Heart left ventricle (tissue), 16 donors: ENCODE results near the gene NEDD9. TPM values are rescaled to one million over a fixed set of nuclear protein-coding genes. Genes with fewer than 3 reads are reported as not detected.

Experiments
- ATAC-seq, 4 donors: fragments of 200-7000 bp; cut with Tn5 transposase; one replicate each; pipeline ENCODE4 v1.9.1; 2020 to 2022; ENCODE audit warnings: moderate library complexity in 4 of 4, mild to moderate bottlenecking in 3 of 4, moderate number of reproducible peaks in 1 of 4
- DNase-seq, 5 donors: peaks; one replicate each; pipeline ENCODE4 v3.0.0-alpha.2; 2020
- H3K27ac ChIP-seq, 12 donors: fragments of 200-600 bp; sonication (generic) in 4 of 12; one replicate each; pipeline versions ENCODE4 v1.5.0 to v1.8.0; 2016 to 2022; ENCODE audit warnings: mild to moderate bottlenecking in 2 of 12
- H3K27me3 ChIP-seq, 9 donors: fragments of 200-600 bp; sonication (generic) in 2 of 9; one replicate each; pipeline versions ENCODE4 v1.5.1 to v1.8.0; 2016 to 2022; ENCODE audit warnings: mild to moderate bottlenecking in 3 of 9
- H3K36me3 ChIP-seq, 9 donors: fragments of 200-600 bp; sonication (generic) in 2 of 9; one replicate each; pipeline versions ENCODE4 v1.5.0 to v1.8.0; 2018 to 2022; ENCODE audit warnings: mild to moderate bottlenecking in 2 of 9
- H3K4me1 ChIP-seq, 12 donors: fragments of 200-600 bp; sonication (generic) in 4 of 12; one replicate each; pipeline versions ENCODE4 v1.5.0 to v1.8.0; 2016 to 2022; ENCODE audit warnings: mild to moderate bottlenecking in 3 of 12
- H3K4me3 ChIP-seq, 12 donors: fragments of 200-600 bp; sonication (generic) in 4 of 12; one replicate each; pipeline versions ENCODE4 v1.5.0 to v1.8.0; 2017 to 2022; ENCODE audit warnings: mild to moderate bottlenecking in 9 of 12, moderate library complexity in 4 of 12
- H3K9me3 ChIP-seq, 12 donors: fragments of 200-600 bp; sonication (generic) in 4 of 12; one replicate each; pipeline versions ENCODE4 v1.5.0 to v1.8.0; 2016 to 2022; ENCODE audit warnings: mild to moderate bottlenecking in 1 of 12
- POLR2A ChIP-seq, 2 donors: fragments of 450-650 bp; IDR thresholded peaks; one replicate each; pipeline ENCODE4 v1.6.1; 2017; ENCODE audit warnings: antibody characterized with exemption in 2 of 2, mild to moderate bottlenecking in 2 of 2, moderate library complexity in 2 of 2
- WGBS, 4 donors: extraction: QIAGEN DNeasy Blood & Tissue Kit in 2 of 4; methylation state at CpG; one replicate each; pipeline versions ENCODE4 v1.1.5 to v1.1.7; 2013 to 2018; 5-methylcytosine and 5-hydroxymethylcytosine counted together
- intact Hi-C, 10 donors: fragments of 100-400 bp; cut with DNase I; formaldehyde crosslinking; loops; one replicate each; pipeline versions ENCODE4 v1.11.1 to v1.14.2; 2022
- polyA plus RNA-seq, 2 donors: library from polyadenylated mRNA; stranded (reverse); fragments of 200-250 nt; gene quantifications; one replicate each; pipeline ENCODE4 v1.2.3, GENCODE V29; 2013
- total RNA-seq, 9 donors: library from RNA; depleted of rRNA in 2 of 9; stranded (reverse); fragments of >200 nt in 2 of 9; fragmentation: NEBNext Ultra II Directional in 3 of 9; extraction: Animal tissue kit (Norgen Biotek cat#: 25700) in 3 of 9; gene quantifications; one replicate each; pipeline versions ENCODE4 v1.1.0 to v1.2.4, GENCODE V29; 2016 to 2023
- TF ChIP-seq, protein P1 (sequence below), 12 donors: fragments of 200-600 bp; sonication (generic) in 4 of 12; IDR thresholded peaks; one replicate each; pipeline versions ENCODE4 v1.5.0 to v1.8.0; 2018 to 2022; ENCODE audit warnings: antibody characterized with exemption in 12 of 12, mild to moderate bottlenecking in 5 of 12
- donor health status: ischemic (EF 13 %, LVEDD 7.1; RV severe dilation, severe dysfunction).
- donor health status: healthy with polysubstance abuse.
- donor health status: DM: no; HTN: yes; CAD: no.
- donor health status: DM: no; HTN: no; CAD: no.
- donor health status: ischemic (EF 25% LVEDD 6.9; RV normal size, moderate dysfunction).
- donor health status: ischemic (EF 25% LVEDD 5.7; RV mildly dilated, moderate dysfunction).
- donor health status: healthy.
- donor health status: DM: yes; HTN: yes; CAD: no.
- donor health status: ischemic (EF 35%, LVEDD 5.7; RV mildly dilated, moderate dysfunction).
- donor health status: nonischemic (EF 11% LVEDD 7.7; RV severe dilation, severe dysfunction).
- donor health status: DM: yes; HTN: yes; CAD: no.
- donor health status: PGD.
- donor health status: ischemic (EF 29% LVEDD 5.4; RV normal size, mild dysfunction).
- donor health status: nonischemic (EF 23%, LVEDD 6.1; RV moderate dilation, normal function).

The NEDD9 gene
- total and polyA plus RNA-seq, 11 donors = 10.2 to 55.7 (median 20.9) TPM

DNA sequence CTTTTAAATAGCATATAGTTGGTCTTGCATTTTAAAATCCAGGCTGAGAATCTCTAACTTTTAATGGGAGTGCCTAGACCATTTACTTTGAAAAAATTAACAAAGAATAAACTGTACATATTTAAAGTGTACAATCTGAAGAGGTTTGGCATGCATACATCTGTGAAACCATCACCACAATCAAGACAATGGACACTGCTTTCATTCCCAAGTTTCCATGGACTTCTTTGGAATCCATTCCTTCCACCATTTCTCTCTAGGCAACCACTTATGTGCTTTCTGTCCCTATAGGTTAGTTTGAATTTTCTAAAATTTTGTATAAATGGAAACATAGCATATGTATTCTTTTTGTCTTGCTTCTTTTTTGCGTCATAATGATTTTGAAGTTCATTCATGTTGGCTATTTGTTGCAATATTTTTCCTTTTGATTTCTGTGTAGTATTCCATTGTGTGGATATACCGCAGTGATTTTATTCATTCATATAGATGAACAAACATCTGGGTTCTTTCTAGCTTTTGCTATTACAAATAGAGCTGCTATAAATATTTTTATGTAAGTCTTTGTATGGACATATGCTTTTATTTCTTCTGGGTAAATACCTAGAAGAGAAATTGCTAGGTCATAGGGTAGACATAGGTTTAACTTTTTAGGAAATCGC is 50.9 kb downstream of the NEDD9 start:
- Histone ChIP-seq H3K4me1 (no peaks in the 10 kb centered on the region), H3K27ac (no peak overlapping the region), H3K36me3 (peaks cover 0 to 40% (median 30%) of the 10 kb centered on the region in 9 donors), H3K4me3 (no peak overlapping the region), H3K9me3 (peaks cover 0 to 17% (median 0%) of the 10 kb centered on the region in 12 donors), H3K27me3 (no peaks in the 10 kb centered on the region)
- TF ChIP-seq, protein P1, sequence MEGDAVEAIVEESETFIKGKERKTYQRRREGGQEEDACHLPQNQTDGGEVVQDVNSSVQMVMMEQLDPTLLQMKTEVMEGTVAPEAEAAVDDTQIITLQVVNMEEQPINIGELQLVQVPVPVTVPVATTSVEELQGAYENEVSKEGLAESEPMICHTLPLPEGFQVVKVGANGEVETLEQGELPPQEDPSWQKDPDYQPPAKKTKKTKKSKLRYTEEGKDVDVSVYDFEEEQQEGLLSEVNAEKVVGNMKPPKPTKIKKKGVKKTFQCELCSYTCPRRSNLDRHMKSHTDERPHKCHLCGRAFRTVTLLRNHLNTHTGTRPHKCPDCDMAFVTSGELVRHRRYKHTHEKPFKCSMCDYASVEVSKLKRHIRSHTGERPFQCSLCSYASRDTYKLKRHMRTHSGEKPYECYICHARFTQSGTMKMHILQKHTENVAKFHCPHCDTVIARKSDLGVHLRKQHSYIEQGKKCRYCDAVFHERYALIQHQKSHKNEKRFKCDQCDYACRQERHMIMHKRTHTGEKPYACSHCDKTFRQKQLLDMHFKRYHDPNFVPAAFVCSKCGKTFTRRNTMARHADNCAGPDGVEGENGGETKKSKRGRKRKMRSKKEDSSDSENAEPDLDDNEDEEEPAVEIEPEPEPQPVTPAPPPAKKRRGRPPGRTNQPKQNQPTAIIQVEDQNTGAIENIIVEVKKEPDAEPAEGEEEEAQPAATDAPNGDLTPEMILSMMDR (IDR thresholded peaks at IDR 0.05) = no peak
- TF ChIP-seq POLR2A (IDR thresholded peaks at IDR 0.05) = no peak
- 98 to 100% (median 99%) methylated on average over 3 of the region's 3 CpGs for WGBS, 4 donors
- ATAC-seq = no peak
- intact Hi-C loops = loop anchor here in 1 of 10 donors (10.0 kb wide), 1 partner anchor 133 kb away; no protein-coding TSS in a partner anchor
- DNase-seq = no peak

DNA sequence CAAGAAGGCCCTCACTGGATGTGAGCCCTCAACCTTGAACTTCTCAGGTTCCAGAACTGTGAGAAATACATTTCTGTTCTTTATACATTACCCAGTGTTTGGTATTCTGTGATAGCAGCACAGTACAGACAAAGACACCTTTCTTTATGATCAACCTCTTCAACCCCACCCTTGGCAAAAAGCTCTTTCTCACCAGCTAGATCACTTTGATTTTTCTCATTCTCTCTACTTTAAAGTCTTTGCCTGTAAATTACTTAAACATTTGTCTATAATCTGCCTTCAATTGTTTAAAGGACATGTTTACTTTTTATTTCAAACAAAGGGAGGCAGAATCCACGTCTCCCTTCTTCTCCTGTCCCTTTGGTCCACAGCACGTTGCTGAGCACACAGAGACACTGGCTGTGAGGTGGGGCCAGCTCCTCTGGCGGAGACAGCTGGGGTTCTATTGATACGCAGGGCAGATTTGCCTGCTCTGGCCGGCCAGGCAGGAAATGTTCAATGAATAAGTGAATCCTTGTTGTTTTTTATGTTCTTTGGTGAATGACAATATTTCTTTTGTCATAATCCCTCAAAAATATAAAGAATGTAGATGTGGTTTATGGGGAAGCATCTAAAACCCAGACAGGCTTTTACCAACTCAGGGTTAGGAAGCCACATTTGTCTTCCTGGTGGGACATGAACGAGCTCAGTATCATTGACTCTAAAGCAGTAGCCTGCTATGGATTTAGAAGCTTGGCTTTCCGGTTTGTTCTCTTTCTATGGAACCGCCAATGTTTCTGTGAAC is 52.9 kb downstream of the NEDD9 start:
- no peak overlapping the region for H3K27ac ChIP-seq
- no peak for TF ChIP-seq POLR2A (IDR thresholded peaks at IDR 0.05)
- no peaks in the 10 kb centered on the region for H3K27me3 ChIP-seq
- no peak for DNase-seq
- intact Hi-C loops = loop anchor here in 7 of 10 donors (5.0 to 10.0 kb wide), 4 partner anchors 53 to 315 kb away; partner anchors contain the start of gene NEDD9 (in 3 of the 7)
- H3K4me3 ChIP-seq = no peak overlapping the region
- H3K4me1 ChIP-seq = no peaks in the 10 kb centered on the region
- 62 to 72% (median 64%) methylated on average over 8 of the region's 8 CpGs for WGBS, 4 donors
- no peak for ATAC-seq
- peaks cover 0 to 17% (median 0%) of the 10 kb centered on the region in 12 donors for H3K9me3 ChIP-seq
- peaks cover 0 to 20% (median 10%) of the 10 kb centered on the region in 9 donors for H3K36me3 ChIP-seq

DNA sequence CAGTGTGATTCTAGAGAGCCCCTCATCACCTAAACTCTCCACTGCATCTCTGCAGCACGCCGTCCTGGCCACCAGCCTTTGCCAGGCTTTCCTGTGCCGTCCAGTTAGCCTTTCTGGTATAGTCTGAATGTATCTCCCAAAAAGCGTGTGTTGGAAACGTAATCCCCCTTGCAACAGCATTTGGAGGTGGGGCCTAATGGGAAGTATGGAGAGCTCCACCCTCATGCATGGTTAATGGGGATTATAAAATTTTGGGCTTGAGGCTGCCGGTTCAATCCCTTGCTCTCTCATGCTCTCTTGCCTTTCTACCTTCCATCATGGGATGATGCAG is 53.4 kb downstream of the NEDD9 start:
- TF ChIP-seq, protein P1 (IDR thresholded peaks at IDR 0.05) = no peak
- no peak for TF ChIP-seq POLR2A (IDR thresholded peaks at IDR 0.05)

DNA sequence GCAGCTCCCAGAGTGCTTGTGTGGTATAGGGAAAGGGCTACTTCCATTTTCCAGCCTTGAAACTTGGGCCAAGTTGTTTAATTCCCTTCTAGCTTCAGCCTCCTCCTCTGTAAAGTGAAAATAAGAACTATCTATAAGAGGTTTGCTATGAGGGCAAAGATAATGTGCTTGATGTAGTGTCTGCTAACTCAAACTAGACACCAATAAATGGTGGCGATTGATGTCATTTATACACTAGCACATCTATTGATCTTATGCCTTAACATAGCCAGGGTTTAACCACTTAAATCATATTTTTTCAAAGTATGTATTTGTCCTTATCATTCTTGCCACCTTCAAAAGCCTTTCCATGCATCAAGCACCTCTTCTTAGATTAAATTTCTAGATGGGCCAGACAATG is 55.2 kb downstream of the NEDD9 start:
- Histone ChIP-seq H3K9me3 (peaks cover 0 to 15% (median 0%) of the 10 kb centered on the region in 12 donors), H3K36me3 (no peaks in the 10 kb centered on the region), H3K4me3 (no peak overlapping the region), H3K27ac (no peak overlapping the region), H3K4me1 (peaks cover 0 to 7% (median 1%) of the 10 kb centered on the region in 12 donors), H3K27me3 (no peaks in the 10 kb centered on the region)
- intact Hi-C loops = loop anchor here in 7 of 10 donors (5.0 to 10.0 kb wide), 3 partner anchors 55 to 318 kb away; partner anchors contain the start of gene NEDD9 (in 3 of the 7)
- WGBS, 4 donors = 94 to 98% (median 97%) methylated on average over 1 of the region's 1 CpG
- TF ChIP-seq, protein P1 (IDR thresholded peaks at IDR 0.05) = no peak
- TF ChIP-seq POLR2A (IDR thresholded peaks at IDR 0.05) = no peak
- DNase-seq = no peak
- no peak for ATAC-seq

More for the DNA sequence above, 53.4 kb downstream of the NEDD9 start:
- no peaks in the 10 kb centered on the region for H3K27me3 ChIP-seq
- no peak overlapping the region for H3K4me3 ChIP-seq
- WGBS, 4 donors = 65 to 99% (median 90%) methylated on average over 6 of the region's 6 CpGs
- intact Hi-C loops = loop anchor here in 7 of 10 donors (5.0 to 10.0 kb wide), 3 partner anchors 53 to 316 kb away; partner anchors contain the start of gene NEDD9 (in 3 of the 7)
- peaks cover 0 to 17% (median 0%) of the 10 kb centered on the region in 12 donors for H3K9me3 ChIP-seq
- ATAC-seq (no peak), DNase-seq (no peak)
- no peaks in the 10 kb centered on the region for H3K4me1 ChIP-seq
- H3K36me3 ChIP-seq = peaks cover 0 to 15% (median 5%) of the 10 kb centered on the region in 9 donors
- H3K27ac ChIP-seq = no peak overlapping the region
